ENCODE results near the gene GDPD4.

Gene GDPD4

DNA sequence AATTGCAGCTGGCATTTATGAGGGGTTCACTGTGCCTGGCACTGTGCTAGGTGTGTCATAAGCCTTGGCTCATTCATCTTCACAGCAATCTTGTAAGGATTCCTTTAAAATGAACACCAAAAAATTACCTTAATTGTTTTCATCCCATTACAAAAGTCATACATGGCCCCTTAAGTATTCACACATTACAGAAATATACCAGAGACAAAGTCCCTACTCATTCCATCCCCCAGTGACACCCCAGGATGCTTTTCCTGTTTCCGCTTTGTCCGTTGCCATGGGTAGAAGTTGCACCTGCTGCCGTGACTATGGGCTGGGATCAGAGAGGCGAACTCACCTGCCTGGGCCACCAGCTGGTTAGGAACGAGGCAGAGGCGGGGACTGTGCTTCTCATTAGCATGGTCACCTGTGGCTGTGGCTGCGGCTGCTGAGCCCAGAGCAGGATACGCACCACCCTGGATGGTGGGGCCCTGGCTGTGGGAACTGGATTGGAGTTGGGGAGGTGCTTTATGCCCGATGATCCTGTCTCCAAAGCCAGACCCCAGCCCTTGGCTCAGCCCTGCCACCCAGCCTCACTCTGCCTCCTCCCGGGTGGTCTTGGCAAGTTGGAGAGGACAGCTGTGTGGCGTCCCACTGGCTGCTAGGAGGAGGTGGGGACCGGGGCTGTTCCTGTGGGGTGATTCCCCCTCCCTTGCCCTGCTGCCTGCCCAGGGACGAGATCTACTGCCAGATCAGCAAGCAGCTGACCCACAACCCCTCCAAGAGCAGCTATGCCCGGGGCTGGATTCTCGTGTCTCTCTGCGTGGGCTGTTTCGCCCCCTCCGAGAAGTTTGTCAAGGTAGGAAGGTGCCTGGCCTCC lies 112.6 kb downstream of the GDPD4 start:
- no peak for DNase-seq

- peak; percentile 70 for DNase-seq
These were observed 113.5 kb downstream of the GDPD4 start for GRCh38 chr11:77187776-77188632.

DNA sequence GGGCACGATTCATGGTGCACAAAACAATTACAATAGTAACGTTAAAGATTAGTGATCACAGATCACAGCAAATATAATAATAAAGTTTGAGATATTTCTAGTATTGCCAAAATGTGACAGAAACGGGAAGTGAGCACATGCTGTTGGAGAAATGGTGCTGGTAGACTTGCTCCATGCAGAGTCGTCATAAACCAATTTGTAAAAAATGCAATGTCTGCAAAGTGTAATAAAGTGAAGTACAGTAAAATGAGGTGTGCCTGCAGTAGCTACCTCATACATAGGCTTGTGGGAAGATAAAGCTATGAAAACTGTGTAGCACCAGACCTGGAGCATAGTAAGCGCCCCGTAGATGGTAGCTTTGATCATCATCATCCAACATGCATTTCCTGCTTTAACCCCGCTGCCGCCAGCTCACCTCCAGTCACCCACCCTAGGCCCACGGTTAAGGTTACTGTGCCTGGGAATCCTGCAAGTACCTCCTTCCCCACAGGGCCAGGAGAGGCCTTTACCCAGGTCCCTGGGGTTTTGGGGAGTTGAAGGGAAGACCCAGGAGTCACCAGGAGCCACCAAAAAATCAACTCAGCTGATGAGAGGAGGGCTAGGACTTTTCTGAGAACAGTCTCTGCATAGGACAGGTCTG lies 114.3 kb downstream of the GDPD4 start:
- DNase-seq, result no peak

- no peak for DNase-seq
These were observed 115.2 kb downstream of the GDPD4 start for GRCh38 chr11:77186302-77186701.

DNA sequence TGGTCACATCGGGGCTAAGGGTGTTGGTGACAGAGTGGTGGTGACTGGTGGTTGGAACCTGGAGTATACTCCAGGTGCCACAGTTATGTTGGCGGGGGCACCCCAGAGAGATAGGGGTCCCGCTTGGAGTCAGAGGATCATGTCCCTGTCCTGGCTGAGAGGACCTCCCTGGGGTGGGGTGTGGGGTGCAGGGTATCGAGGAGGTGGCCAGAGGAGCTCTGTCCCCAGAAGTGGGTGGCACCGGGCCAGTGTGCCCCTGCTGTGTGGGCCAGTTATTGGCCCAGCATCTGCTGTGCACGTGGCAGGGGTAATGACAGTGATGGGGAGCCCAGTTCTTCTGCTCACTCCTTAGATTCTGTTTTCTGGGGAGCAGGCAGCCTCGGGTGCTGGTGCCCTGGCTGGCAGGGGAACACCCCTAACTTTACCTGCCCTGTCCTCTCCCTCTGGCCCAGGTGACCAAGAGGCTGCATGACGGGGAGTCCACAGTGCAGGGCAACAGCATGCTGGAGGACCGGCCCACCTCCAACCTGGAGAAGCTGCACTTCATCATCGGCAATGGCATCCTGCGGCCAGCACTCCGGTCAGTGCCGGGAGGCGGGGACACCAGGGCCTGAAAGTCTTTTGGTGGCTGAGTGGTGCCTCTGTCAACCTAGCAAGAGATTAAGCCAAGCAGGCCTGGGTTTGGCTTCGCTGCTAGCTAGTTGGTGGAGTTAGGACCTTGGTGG lies 117.2 kb downstream of the GDPD4 start:
- no peak for DNase-seq

DNA sequence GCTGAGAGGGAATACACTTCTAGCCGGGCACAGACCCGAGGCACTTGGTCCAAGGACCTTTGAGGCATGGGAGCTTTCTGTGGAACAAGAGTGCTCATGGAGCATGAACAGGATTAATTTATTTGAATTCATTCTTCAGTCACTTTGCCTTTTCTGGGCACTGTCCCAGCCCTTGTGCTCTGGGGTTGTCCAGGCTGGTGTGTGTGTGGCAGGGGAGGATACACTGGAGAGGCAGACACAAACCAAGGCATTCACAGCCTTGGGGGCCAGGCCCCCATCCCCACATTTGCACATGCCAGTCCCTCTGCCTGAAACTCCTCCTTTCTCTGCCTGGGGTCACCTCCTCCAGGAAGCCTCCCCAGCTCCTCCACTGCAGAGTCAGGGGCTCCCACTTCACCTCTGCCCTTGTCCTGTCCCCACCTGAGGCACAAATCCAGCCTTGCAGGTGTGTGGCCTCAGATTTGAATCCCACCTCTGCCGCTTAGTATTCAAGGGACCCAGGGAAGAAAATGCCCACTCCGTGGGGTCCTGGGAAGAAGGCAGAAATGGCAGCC lies 118.0 kb downstream of the GDPD4 start:
- DNase-seq, result no peak

DNA sequence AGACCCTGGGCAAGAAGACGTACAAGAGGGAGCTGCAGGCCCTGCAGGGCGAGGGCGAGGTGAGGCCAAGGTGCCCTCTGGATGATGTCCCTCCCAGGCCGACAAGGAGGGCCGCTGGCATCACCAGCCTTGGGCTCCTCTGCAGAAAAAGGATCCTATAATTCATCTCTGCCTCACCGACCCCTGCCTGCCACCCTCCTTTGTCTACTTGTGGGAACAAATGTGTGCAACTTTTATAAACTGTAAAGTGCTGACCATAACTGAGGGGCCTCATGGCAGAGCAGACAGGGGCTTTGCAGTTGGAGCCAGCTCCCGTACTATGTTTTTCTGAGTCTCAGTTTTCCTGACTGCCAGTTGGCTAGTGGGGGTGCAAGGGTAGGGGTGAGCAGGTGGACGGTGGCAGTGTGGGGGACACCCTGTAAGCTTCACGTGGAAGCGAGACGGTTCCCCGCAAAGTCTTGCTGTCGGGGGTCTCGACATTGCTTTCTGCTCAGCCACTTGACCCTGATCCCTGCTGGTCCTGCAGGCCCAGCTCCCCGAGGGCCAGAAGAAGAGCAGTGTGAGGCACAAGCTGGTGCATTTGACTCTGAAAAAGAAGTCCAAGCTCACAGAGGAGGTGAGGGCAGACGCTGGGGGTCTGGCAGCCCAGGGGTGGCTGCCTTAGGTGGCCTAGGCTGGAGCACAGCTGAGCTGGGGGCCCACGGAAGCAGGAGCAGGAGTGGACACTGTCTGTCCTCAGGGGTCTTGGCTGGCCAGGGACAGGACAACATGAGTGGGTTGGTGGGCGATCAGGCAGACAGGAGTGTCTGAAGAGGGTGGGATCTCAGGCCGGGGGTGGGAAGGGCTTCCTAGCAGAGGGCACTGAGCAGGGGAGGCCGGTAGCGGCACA lies 118.7 kb downstream of the GDPD4 start:
- no peak for DNase-seq

GRCh38 chr11:77181799-77182541 lies 119.5 kb downstream of the GDPD4 start:
- DNase-seq, result no peak

GRCh38 chr11:77181226-77181625 lies 120.3 kb downstream of the GDPD4 start:
- no peak for DNase-seq

GRCh38 chr11:77180346-77180745 lies 121.1 kb downstream of the GDPD4 start:
- no peak for DNase-seq

GRCh38 chr11:77179681-77180080 lies 121.8 kb downstream of the GDPD4 start:
- no peak for DNase-seq

- no peak for DNase-seq
These were observed 122.4 kb downstream of the GDPD4 start for GRCh38 chr11:77179048-77179447.

DNA sequence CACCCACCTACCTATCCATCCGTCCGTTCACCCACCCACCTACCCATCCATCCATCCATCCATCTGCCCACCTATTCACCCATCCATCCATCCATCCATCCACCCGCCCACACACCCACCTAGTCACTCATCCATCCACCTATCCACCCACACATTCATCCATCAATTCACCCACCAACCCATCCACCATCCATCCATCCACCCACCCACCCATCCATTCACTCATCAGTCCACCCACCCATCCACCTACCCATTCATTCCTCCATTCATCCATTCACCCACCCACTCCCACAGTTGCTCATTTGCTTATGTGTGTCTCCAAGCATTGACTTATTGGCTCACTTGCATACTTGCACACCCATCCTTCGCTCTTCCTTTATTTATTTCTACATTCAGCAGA lies 123.3 kb downstream of the GDPD4 start:
- DNase-seq, result no peak

DNA sequence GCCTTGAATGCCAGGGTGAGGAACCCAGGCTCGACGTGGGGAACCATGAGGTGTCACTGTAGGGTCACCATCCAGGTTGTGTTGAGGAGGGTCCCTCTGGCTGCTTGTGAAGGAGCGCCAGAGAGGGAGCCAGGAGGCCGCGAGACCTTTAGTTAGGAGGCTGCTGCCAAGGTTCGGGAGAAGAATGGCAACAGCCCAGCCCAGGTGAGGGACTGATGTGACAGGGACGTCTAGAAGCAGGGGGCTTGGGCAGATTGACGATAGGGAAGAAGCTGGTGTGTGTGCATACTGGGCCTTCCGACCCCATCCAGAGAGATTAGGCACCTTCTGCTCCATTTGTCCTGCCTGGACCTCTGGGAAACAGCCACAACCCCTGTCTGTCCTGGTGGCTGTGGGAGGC lies 124.5 kb downstream of the GDPD4 start:
- DNase-seq, result no peak

GRCh38 chr11:77175869-77176539 lies 125.5 kb downstream of the GDPD4 start:
- no peak for DNase-seq

GRCh38 chr11:77175021-77175842 lies 126.3 kb downstream of the GDPD4 start:
- no peak for DNase-seq

- DNase-seq, result no peak
These were observed 126.9 kb downstream of the GDPD4 start for GRCh38 chr11:77174559-77174958.

- no peak for DNase-seq
These were observed 128.0 kb downstream of the GDPD4 start for GRCh38 chr11:77173494-77173893.

DNA sequence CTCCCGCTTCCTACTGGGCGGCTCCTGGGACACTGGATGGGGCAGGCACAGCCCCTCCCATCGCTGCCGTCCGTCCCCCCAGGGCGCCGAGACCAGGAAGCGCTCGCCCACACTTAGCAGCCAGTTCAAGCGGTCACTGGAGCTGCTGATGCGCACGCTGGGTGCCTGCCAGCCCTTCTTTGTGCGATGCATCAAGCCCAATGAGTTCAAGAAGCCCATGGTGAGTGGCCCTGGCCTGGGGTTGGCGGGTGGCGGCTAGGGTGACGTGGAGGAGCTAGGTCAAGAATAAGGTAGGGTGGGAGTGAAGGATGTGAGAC lies 128.9 kb downstream of the GDPD4 start:
- no peak for DNase-seq
